Gastroesophageal sphincter (tissue), 3 donors: ENCODE data around the gene TCP1.

Experiments
- EP300 ChIP-seq: sonication (generic); formaldehyde crosslinking; IDR thresholded peaks from one replicate; pipeline ENCODE4 v1.6.1; 2017; ENCODE audit warnings: antibody characterized with exemption, mild to moderate bottlenecking
- POLR2A ChIP-seq, 2 donors: fragments of 450-650 bp; IDR thresholded peaks; one replicate each; pipeline ENCODE4 v1.6.1; 2017; ENCODE audit warnings: antibody characterized with exemption in 2 of 2, mild to moderate bottlenecking in 2 of 2, moderate library complexity in 1 of 2
- POLR2AphosphoS5 ChIP-seq: sonication (generic); formaldehyde crosslinking; IDR thresholded peaks from one replicate; pipeline ENCODE4 v1.6.1; 2017; ENCODE audit warnings: antibody characterized with exemption
- TF ChIP-seq, protein P1 (sequence below), 4 experiments: fragments of 200-600 bp in 2 of 4; fragments of 450-650 bp in 2 of 4; sonication (generic) in 1 of 4; IDR thresholded peaks; one replicate each; pipeline ENCODE4 v1.5.1; 2017 to 2019; ENCODE audit warnings: antibody characterized with exemption in 4 of 4, mild to moderate bottlenecking in 2 of 4, moderate library complexity in 2 of 4

DNA sequence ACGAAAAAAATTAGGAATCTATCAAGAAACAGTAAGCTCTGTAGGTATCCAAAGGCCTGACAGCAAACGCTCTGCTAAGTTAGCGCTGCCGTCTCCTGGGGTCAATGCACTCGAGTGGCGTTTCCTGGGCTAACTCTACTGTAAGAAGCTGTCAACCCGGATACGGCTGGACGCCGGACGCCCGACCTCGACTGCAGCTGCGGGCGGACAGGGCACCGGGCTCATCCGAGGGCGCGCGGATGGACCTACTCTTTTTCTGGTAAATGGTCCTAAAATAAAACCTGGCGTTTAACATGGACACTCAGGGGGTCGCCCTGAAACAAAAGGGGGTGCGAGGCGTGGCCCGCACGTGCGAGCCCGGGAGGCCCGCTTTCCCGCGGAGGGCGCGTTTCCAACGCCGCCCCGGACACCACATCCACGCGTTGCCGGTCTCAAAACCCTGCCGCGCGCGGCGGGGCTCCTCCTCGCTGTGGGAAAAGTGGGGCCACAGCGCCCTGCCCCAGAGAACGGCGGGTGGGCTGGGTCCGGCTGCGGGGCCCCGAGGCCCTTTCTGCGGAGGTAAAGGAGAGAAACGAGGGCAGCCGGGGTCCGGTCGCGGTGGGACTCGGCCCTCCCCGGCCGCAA, 537 bp downstream of the TCP1 start:
- TF ChIP-seq POLR2A (IDR thresholded peaks at IDR 0.05) (no peak), POLR2AphosphoS5 (no peak), EP300 (no peak)
- TF ChIP-seq, protein P1, sequence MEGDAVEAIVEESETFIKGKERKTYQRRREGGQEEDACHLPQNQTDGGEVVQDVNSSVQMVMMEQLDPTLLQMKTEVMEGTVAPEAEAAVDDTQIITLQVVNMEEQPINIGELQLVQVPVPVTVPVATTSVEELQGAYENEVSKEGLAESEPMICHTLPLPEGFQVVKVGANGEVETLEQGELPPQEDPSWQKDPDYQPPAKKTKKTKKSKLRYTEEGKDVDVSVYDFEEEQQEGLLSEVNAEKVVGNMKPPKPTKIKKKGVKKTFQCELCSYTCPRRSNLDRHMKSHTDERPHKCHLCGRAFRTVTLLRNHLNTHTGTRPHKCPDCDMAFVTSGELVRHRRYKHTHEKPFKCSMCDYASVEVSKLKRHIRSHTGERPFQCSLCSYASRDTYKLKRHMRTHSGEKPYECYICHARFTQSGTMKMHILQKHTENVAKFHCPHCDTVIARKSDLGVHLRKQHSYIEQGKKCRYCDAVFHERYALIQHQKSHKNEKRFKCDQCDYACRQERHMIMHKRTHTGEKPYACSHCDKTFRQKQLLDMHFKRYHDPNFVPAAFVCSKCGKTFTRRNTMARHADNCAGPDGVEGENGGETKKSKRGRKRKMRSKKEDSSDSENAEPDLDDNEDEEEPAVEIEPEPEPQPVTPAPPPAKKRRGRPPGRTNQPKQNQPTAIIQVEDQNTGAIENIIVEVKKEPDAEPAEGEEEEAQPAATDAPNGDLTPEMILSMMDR (IDR thresholded peaks at IDR 0.05) = no peak
